Gastrocnemius medialis (tissue), 4 donors: ENCODE measurements around the gene GOLGB1. TPM values are rescaled to one million over a fixed set of nuclear protein-coding genes. Genes with fewer than 3 reads are reported as not detected.
A peak's percentile ranks its signal among the peaks of the same experiment; 100 is the strongest.

Experiments used
- ATAC-seq, 2 donors: fragments of 150-250 bp; one replicate each; pipeline ENCODE4 v1.9.1; 2016
- DNase-seq, 2 donors: peaks; one replicate each; pipeline ENCODE4 v3.0.0-alpha.2; 2019
- H3K27ac ChIP-seq, 4 donors: fragments of 200-600 bp; sonication (generic); 1 replicate in 1 of 4; 2 replicates in 3 of 4; pipeline ENCODE4 v1.5.1; 2016 to 2018; ENCODE audit warnings: mild to moderate bottlenecking in 2 of 4, moderate library complexity in 1 of 4
- H3K27me3 ChIP-seq, 3 donors: fragments of 200-600 bp; sonication (generic) in 2 of 3; 1 replicate in 1 of 3; 2 replicates in 2 of 3; pipeline versions ENCODE4 v1.5.1 to v1.6.0; 2016 to 2019; ENCODE audit warnings: mild to moderate bottlenecking in 1 of 3, moderate library complexity in 1 of 3
- H3K36me3 ChIP-seq, 2 donors: fragments of 200-600 bp; sonication (generic) in 1 of 2; one replicate each; pipeline ENCODE4 v1.5.1; 2017 to 2018
- H3K4me1 ChIP-seq, 2 donors: fragments of 200-600 bp; sonication (generic) in 1 of 2; one replicate each; pipeline ENCODE4 v1.5.1; 2016 to 2017; ENCODE audit warnings: mild to moderate bottlenecking in 2 of 2
- H3K4me3 ChIP-seq, 4 donors: fragments of 200-600 bp; sonication (generic) in 3 of 4; 1 replicate in 1 of 4; 2 replicates in 3 of 4; pipeline ENCODE4 v1.5.1; 2016 to 2019; ENCODE audit warnings: mild to moderate bottlenecking in 2 of 4
- H3K9me3 ChIP-seq, 3 donors: fragments of 200-600 bp; sonication (generic) in 2 of 3; 1 replicate in 1 of 3; 2 replicates in 2 of 3; pipeline ENCODE4 v1.5.1; 2016 to 2019
- CTCF ChIP-seq, 5 experiments: fragments of 450-650 bp in 3 of 5; fragments of 200-600 bp in 2 of 5; sonication (generic) in 2 of 5; IDR thresholded peaks in 4 of 5; conservative IDR thresholded peaks in 1 of 5; 1 replicate in 4 of 5; 2 replicates in 1 of 5; pipeline ENCODE4 v1.5.1; 2016 to 2019; ENCODE audit warnings: antibody characterized with exemption in 5 of 5, mild to moderate bottlenecking in 3 of 5, moderate library complexity in 3 of 5
- POLR2A ChIP-seq, 2 donors: fragments of 450-650 bp; IDR thresholded peaks; one replicate each; pipeline ENCODE4 v1.6.1; 2017; ENCODE audit warnings: antibody characterized with exemption in 2 of 2, mild to moderate bottlenecking in 2 of 2, moderate library complexity in 2 of 2
- in situ Hi-C, 4 donors: fragments of 200-750 bp; cut with MboI; loops; one replicate each; pipeline versions ENCODE4 v1.15.0 to v1.8.0; 2017; ENCODE audit warnings: low sequenced_read_pairs in 4 of 4
- intact Hi-C: fragments of 100-400 bp; cut with DNase I; formaldehyde crosslinking; loops from one replicate; pipeline ENCODE4 v1.15.1; 2023; ENCODE audit warnings: low total_unique reads
- total RNA-seq, 4 donors: library from RNA; depleted of rRNA; stranded (reverse); fragments of >200 nt; gene quantifications; one replicate each; pipeline versions ENCODE4 v1.1.0 to v1.2.3, GENCODE V29; 2016

Gene GOLGB1
- 10 to 100 TPM; 18.1 to 31.6 (median 26.7) TPM for total RNA-seq

- peak within 1 kb of the TSS; percentile 68 to 95 (median 92) for H3K4me3 ChIP-seq
- peak; percentile 96 to 97 for DNase-seq
- peaks cover 24 to 28% of the 10 kb centered on the region in 2 donors for H3K4me1 ChIP-seq
- in situ Hi-C loops (no loop called here), intact Hi-C loops (loop anchor here (1.0 to 10.0 kb wide), 4 partner anchors 86 to 635 kb away; partner anchors contain the start of genes EAF2, FAM162A, FBXO40 and IQCB1)
- peaks cover 0 to 2% (median 0%) of the 10 kb centered on the region in 3 donors for H3K27me3 ChIP-seq
- H3K36me3 ChIP-seq: no peaks in the 10 kb centered on the region
- no peaks in the 10 kb centered on the region for H3K9me3 ChIP-seq
- peak; percentile 98 to 100 for ATAC-seq
- H3K27ac ChIP-seq: peak within 1 kb of the TSS; percentile 86 to 93 (median 89)
- peak; percentile 98 for TF ChIP-seq POLR2A (IDR thresholded peaks at IDR 0.05)
- peak in 1 of 5 experiments; percentile 12 for TF ChIP-seq CTCF (IDR thresholded peaks at IDR 0.05 in 4 of 5, conservative IDR thresholded peaks at IDR 0.05 in 1 of 5)
Observed at GRCh38 chr3:121749276-121750086, at the start of gene GOLGB1. TSS of gene GOLGB1 (minus strand) at chr3:121749741. CDS start at chr3:121730971, 18,770 bp downstream.

- in situ Hi-C loops (no loop called here), intact Hi-C loops (no loop called here)
- H3K36me3 ChIP-seq: peaks cover 0 to 7% of the 10 kb centered on the region in 2 donors
- H3K9me3 ChIP-seq: no peaks in the 10 kb centered on the region
- H3K4me3 ChIP-seq: no peak overlapping the region
- ATAC-seq (no peak), DNase-seq (no peak)
- no peaks in the 10 kb centered on the region for H3K4me1 ChIP-seq
- no peak for TF ChIP-seq CTCF (IDR thresholded peaks at IDR 0.05 in 4 of 5, conservative IDR thresholded peaks at IDR 0.05 in 1 of 5)
- no peak for TF ChIP-seq POLR2A (IDR thresholded peaks at IDR 0.05)
- H3K27me3 ChIP-seq: no peaks in the 10 kb centered on the region
- H3K27ac ChIP-seq: no peak overlapping the region
Observed at GRCh38 chr3:121796970-121797369, 47.4 kb upstream of the GOLGB1 start.

GRCh38 chr3:121794264-121794983 lies 44.9 kb upstream of the GOLGB1 start:
- H3K4me1 ChIP-seq: no peaks in the 10 kb centered on the region
- H3K27ac ChIP-seq: no peak overlapping the region
- H3K27me3 ChIP-seq: no peaks in the 10 kb centered on the region
- in situ Hi-C loops (no loop called here), intact Hi-C loops (no loop called here)
- no peak for TF ChIP-seq POLR2A (IDR thresholded peaks at IDR 0.05)
- TF ChIP-seq CTCF (IDR thresholded peaks at IDR 0.05 in 4 of 5, conservative IDR thresholded peaks at IDR 0.05 in 1 of 5): no peak
- no peak overlapping the region for H3K4me3 ChIP-seq
- ATAC-seq: no peak
- H3K9me3 ChIP-seq: no peaks in the 10 kb centered on the region
- no peak for DNase-seq
- H3K36me3 ChIP-seq: peaks cover 0 to 15% of the 10 kb centered on the region in 2 donors

GRCh38 chr3:121793078-121793477 lies 43.5 kb upstream of the GOLGB1 start:
- no peak overlapping the region for H3K4me3 ChIP-seq
- in situ Hi-C loops (no loop called here), intact Hi-C loops (no loop called here)
- H3K4me1 ChIP-seq: no peaks in the 10 kb centered on the region
- no peaks in the 10 kb centered on the region for H3K9me3 ChIP-seq
- H3K27ac ChIP-seq: no peak overlapping the region
- H3K36me3 ChIP-seq: peaks cover 0 to 28% of the 10 kb centered on the region in 2 donors
- H3K27me3 ChIP-seq: no peaks in the 10 kb centered on the region
- DNase-seq (no peak), ATAC-seq (no peak)
- TF ChIP-seq POLR2A (IDR thresholded peaks at IDR 0.05) (no peak), CTCF (IDR thresholded peaks at IDR 0.05 in 4 of 5, conservative IDR thresholded peaks at IDR 0.05 in 1 of 5) (no peak)
